WTC11 (cell line): ENCODE data around the gene ZBTB6. TPM values are rescaled to one million over a fixed set of nuclear protein-coding genes. Genes with fewer than 3 reads are reported as not detected.

Experiments
- ATAC-seq: fragments of 200-7000 bp; cut with Tn5 transposase; 2 replicates; pipeline ENCODE4 v1.10.0; 2021; ENCODE audit warnings: mild to moderate bottlenecking, moderate library complexity
- CTCF ChIA-PET: fragments of 300-600 bp; sonication (Branson Sonifier 250); formaldehyde crosslinking; loops from one replicate; lab custom pipeline; 2021; ENCODE audit warnings: antibody characterized with exemption; lab: Charles Lee
- POLR2A ChIA-PET: fragments of 350-600 bp; sonication (Branson Sonifier 250); formaldehyde crosslinking; loops from one replicate; lab custom pipeline; 2021; ENCODE audit warnings: antibody characterized with exemption; lab: Charles Lee
- DNase-seq: peaks from one replicate; pipeline ENCODE4 v3.0.0; 2021; ENCODE audit warnings: low spot score
- H3K27ac Mint-ChIP-seq: 2 replicates; pipeline ENCODE4 v1.8.0; 2021; ENCODE audit warnings: mixed read lengths
- H3K27me3 Mint-ChIP-seq: 2 replicates; pipeline ENCODE4 v1.8.0; 2021; ENCODE audit warnings: low read depth, mild to moderate bottlenecking, moderate library complexity, mixed read lengths
- H3K36me3 Mint-ChIP-seq: 2 replicates; pipeline ENCODE4 v1.8.0; 2021; ENCODE audit warnings: mixed read lengths
- H3K4me1 Mint-ChIP-seq: 2 replicates; pipeline ENCODE4 v1.8.0; 2022; ENCODE audit warnings: mixed read lengths
- H3K4me3 Mint-ChIP-seq: 2 replicates; pipeline ENCODE4 v1.8.0; 2021; ENCODE audit warnings: mild to moderate bottlenecking, moderate library complexity, mixed read lengths
- H3K9me3 Mint-ChIP-seq: 2 replicates; pipeline ENCODE4 v1.8.0; 2021; ENCODE audit warnings: mixed read lengths
- ATF1 ChIP-seq: sonication (generic); formaldehyde crosslinking; IDR thresholded peaks from 2 replicates; pipeline ENCODE4 v1.8.1; 2023; ENCODE audit warnings: mild to moderate bottlenecking, moderate library complexity, missing genetic modification reagents
- FOXJ3 ChIP-seq: sonication (generic); formaldehyde crosslinking; IDR thresholded peaks from 2 replicates; pipeline ENCODE4 v1.9.0; 2021; ENCODE audit warnings: missing genetic modification reagents, mild to moderate bottlenecking, borderline replicate concordance
- GABPB1 ChIP-seq: sonication (generic); formaldehyde crosslinking; IDR thresholded peaks from 2 replicates; pipeline ENCODE4 v1.8.1; 2023; ENCODE audit warnings: mild to moderate bottlenecking, missing genetic modification reagents
- GTF2I ChIP-seq: fragments of 250-450 bp; sonication (Bioruptor Pico); conservative IDR thresholded peaks from 2 replicates; pipeline ENCODE4 v1.4.0; 2021; ENCODE audit warnings: mild to moderate bottlenecking
- MXD4 ChIP-seq: fragments of 250-450 bp; sonication (Bioruptor Pico); IDR thresholded peaks from 2 replicates; pipeline ENCODE4 v1.8.0; 2021; ENCODE audit warnings: mild to moderate bottlenecking, moderate library complexity, borderline replicate concordance
- NFYB ChIP-seq: sonication (generic); formaldehyde crosslinking; conservative IDR thresholded peaks from 2 replicates; pipeline ENCODE4 v1.8.0; 2022; ENCODE audit warnings: low read depth, missing genetic modification reagents
- NR2C2 ChIP-seq: sonication (generic); formaldehyde crosslinking; IDR thresholded peaks from 2 replicates; pipeline ENCODE4 v1.8.0; 2022; ENCODE audit warnings: mild to moderate bottlenecking, missing genetic modification reagents
- OVOL2 ChIP-seq: fragments of 250-450 bp; sonication (Bioruptor Pico); IDR thresholded peaks from 2 replicates; pipeline ENCODE4 v1.9.0; 2021; ENCODE audit warnings: mild to moderate bottlenecking, borderline replicate concordance
- PRRX2 ChIP-seq: fragments of 250-450 bp; sonication (Bioruptor Pico); IDR thresholded peaks from 2 replicates; pipeline ENCODE4 v1.8.0; 2021; ENCODE audit warnings: mild to moderate bottlenecking
- RORB ChIP-seq: fragments of 250-450 bp; sonication (Bioruptor Pico); IDR thresholded peaks from 2 replicates; pipeline ENCODE4 v1.9.0; 2021; ENCODE audit warnings: mild to moderate bottlenecking
- ZNF121 ChIP-seq: sonication (generic); formaldehyde crosslinking; IDR thresholded peaks from 2 replicates; pipeline ENCODE4 v1.8.0; 2023; ENCODE audit warnings: missing genetic modification reagents
- ZNF423 ChIP-seq: fragments of 250-450 bp; sonication (Bioruptor Pico); IDR thresholded peaks from 2 replicates; pipeline ENCODE4 v2.1.2; 2022; ENCODE audit warnings: mild to moderate bottlenecking, moderate library complexity
- ZNF532 ChIP-seq: fragments of 250-450 bp; sonication (Bioruptor Pico); IDR thresholded peaks from 2 replicates; pipeline ENCODE4 v1.9.0; 2021; ENCODE audit warnings: mild to moderate bottlenecking, borderline replicate concordance
- ZNF671 ChIP-seq: fragments of 250-450 bp; sonication (Bioruptor Pico); IDR thresholded peaks from 2 replicates; pipeline ENCODE4 v1.8.0; 2021; ENCODE audit warnings: mild to moderate bottlenecking
- total RNA-seq: library from RNA; stranded (reverse); gene quantifications from 3 replicates; pipeline ENCODE4 v1.2.3, GENCODE V29; 2021
- TF ChIP-seq, protein P1 (sequence below): sonication (generic); formaldehyde crosslinking; IDR thresholded peaks from 2 replicates; pipeline ENCODE4 v1.8.0; 2022; ENCODE audit warnings: mild to moderate bottlenecking, missing genetic modification reagents
- TF ChIP-seq, protein P2 (sequence below): sonication (generic); formaldehyde crosslinking; IDR thresholded peaks from 2 replicates; pipeline ENCODE4 v1.8.1; 2023; ENCODE audit warnings: mild to moderate bottlenecking, missing genetic modification reagents
- TF ChIP-seq, protein P3 (sequence below): fragments of 250-450 bp; sonication (Bioruptor Pico); conservative IDR thresholded peaks from 2 replicates; pipeline ENCODE4 v1.9.0; 2021; ENCODE audit warnings: mild to moderate bottlenecking
- TF ChIP-seq, protein P4 (sequence below): sonication (generic); formaldehyde crosslinking; IDR thresholded peaks from 2 replicates; pipeline ENCODE4 v1.8.0; 2022; ENCODE audit warnings: mild to moderate bottlenecking, missing genetic modification reagents
- TF ChIP-seq, protein P5 (sequence below): sonication (generic); formaldehyde crosslinking; IDR thresholded peaks from 2 replicates; pipeline ENCODE4 v1.8.1; 2023; ENCODE audit warnings: mild to moderate bottlenecking, missing genetic modification reagents, moderate library complexity
- TF ChIP-seq, protein P6 (sequence below): sonication (generic); formaldehyde crosslinking; IDR thresholded peaks from 2 replicates; pipeline ENCODE4 v1.8.1; 2023; ENCODE audit warnings: mild to moderate bottlenecking, missing genetic modification reagents, moderate library complexity

The ZBTB6 gene
- total RNA-seq, 1 experiment from 2014 or later: 9.0 TPM

GRCh38 chr9:122912964-122913673, at the start of gene ZBTB6 (continued):
- TF ChIP-seq, protein P1, sequence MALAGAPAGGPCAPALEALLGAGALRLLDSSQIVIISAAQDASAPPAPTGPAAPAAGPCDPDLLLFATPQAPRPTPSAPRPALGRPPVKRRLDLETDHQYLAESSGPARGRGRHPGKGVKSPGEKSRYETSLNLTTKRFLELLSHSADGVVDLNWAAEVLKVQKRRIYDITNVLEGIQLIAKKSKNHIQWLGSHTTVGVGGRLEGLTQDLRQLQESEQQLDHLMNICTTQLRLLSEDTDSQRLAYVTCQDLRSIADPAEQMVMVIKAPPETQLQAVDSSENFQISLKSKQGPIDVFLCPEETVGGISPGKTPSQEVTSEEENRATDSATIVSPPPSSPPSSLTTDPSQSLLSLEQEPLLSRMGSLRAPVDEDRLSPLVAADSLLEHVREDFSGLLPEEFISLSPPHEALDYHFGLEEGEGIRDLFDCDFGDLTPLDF (CRISPR knock-in tag): no peak
- TF ChIP-seq, protein P2, sequence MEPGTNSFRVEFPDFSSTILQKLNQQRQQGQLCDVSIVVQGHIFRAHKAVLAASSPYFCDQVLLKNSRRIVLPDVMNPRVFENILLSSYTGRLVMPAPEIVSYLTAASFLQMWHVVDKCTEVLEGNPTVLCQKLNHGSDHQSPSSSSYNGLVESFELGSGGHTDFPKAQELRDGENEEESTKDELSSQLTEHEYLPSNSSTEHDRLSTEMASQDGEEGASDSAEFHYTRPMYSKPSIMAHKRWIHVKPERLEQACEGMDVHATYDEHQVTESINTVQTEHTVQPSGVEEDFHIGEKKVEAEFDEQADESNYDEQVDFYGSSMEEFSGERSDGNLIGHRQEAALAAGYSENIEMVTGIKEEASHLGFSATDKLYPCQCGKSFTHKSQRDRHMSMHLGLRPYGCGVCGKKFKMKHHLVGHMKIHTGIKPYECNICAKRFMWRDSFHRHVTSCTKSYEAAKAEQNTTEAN (CRISPR knock-in tag): peak; percentile 50; the same call in 1 of the 2 replicates
- TF ChIP-seq NFYB: no peak
- peak; percentile 66 for TF ChIP-seq GABPB1 (CRISPR knock-in tag)
- TF ChIP-seq, protein P3, sequence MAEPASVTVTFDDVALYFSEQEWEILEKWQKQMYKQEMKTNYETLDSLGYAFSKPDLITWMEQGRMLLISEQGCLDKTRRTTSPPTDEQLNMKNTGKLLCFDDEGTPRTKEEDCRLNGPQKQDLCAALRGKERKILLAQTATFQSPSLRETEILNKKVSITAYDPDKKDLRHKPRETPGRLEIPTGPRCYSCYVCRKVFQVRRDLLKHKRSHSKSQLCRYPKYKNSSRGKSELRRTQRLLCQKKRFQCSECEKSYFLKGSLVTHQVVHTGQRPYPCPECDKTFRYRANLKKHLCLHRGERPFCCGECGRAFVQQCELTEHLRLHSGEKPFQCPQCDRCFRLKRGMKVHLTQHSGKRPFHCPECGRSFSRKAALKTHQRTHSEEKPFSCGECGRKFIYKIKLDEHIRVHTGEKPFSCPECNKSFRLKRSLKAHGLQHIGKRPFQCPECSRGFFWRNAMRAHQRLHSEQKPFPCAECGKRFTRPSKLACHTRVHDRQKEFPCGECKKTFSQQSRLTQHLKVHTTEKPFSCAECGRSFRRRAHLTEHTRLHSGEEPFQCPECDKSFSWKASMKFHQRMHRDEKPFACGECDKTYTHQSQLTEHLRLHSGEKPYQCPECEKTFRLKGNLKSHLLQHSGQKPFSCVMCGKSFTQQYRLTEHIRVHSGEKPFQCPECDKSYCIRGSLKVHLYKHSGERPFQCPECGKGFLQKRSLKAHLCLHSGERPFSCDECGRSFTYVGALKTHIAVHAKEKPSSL (CRISPR knock-in tag): no peak
- no peak for TF ChIP-seq FOXJ3
- TF ChIP-seq, protein P4, sequence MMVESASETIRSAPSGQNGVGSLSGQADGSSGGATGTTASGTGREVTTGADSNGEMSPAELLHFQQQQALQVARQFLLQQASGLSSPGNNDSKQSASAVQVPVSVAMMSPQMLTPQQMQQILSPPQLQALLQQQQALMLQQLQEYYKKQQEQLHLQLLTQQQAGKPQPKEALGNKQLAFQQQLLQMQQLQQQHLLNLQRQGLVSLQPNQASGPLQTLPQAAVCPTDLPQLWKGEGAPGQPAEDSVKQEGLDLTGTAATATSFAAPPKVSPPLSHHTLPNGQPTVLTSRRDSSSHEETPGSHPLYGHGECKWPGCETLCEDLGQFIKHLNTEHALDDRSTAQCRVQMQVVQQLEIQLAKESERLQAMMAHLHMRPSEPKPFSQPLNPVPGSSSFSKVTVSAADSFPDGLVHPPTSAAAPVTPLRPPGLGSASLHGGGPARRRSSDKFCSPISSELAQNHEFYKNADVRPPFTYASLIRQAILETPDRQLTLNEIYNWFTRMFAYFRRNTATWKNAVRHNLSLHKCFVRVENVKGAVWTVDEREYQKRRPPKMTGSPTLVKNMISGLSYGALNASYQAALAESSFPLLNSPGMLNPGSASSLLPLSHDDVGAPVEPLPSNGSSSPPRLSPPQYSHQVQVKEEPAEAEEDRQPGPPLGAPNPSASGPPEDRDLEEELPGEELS (CRISPR knock-in tag): 0 out of 2 replicates have a peak, but pooled peaks have one; percentile 37
- 0 out of 2 replicates have a peak, but pooled peaks have one; percentile 22 for TF ChIP-seq ZNF532 (CRISPR knock-in tag)
- TF ChIP-seq ZNF671 (CRISPR knock-in tag): no peak
- TF ChIP-seq OVOL2 (CRISPR knock-in tag): no peak
- peak; percentile 90 for TF ChIP-seq NR2C2
- TF ChIP-seq PRRX2: 0 out of 2 replicates have a peak, but pooled peaks have one; percentile 7

DNA sequence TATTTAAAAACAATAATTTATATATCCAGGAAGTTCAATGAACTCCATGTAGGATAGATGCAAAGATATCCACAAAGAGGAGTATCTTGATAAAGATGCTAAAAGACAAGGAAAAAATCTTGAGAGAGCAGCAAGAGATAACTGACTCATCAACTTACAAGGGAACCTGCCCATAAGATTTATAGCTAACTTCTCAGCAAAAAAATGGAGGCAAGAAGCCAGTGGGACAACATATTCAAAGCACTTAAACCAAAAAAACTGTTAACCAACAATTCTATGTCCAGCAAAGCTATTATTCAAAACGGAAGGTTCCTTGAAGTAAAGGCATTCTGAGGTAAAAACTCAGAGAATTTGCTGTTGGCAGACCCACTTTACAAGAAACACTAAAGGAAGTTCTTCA, 48.0 kb upstream of the ZBTB6 start:
- no peaks in the 10 kb centered on the region for H3K9me3 Mint-ChIP-seq
- TF ChIP-seq, protein P5, sequence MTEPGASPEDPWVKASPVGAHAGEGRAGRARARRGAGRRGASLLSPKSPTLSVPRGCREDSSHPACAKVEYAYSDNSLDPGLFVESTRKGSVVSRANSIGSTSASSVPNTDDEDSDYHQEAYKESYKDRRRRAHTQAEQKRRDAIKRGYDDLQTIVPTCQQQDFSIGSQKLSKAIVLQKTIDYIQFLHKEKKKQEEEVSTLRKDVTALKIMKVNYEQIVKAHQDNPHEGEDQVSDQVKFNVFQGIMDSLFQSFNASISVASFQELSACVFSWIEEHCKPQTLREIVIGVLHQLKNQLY (CRISPR knock-in tag): no peak
- TF ChIP-seq, protein P6, sequence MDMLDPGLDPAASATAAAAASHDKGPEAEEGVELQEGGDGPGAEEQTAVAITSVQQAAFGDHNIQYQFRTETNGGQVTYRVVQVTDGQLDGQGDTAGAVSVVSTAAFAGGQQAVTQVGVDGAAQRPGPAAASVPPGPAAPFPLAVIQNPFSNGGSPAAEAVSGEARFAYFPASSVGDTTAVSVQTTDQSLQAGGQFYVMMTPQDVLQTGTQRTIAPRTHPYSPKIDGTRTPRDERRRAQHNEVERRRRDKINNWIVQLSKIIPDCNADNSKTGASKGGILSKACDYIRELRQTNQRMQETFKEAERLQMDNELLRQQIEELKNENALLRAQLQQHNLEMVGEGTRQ (CRISPR knock-in tag): no peak
- TF ChIP-seq ZNF121 (CRISPR knock-in tag) (no peak), MXD4 (CRISPR knock-in tag) (no peak), ZNF423 (CRISPR knock-in tag) (no peak), RORB (CRISPR knock-in tag) (no peak), ATF1 (CRISPR knock-in tag) (no peak), GTF2I (CRISPR knock-in tag) (no peak)
- TF ChIP-seq, all 79 proteins: peak for 0
- CTCF ChIA-PET: no interaction called here
- H3K4me1 Mint-ChIP-seq: no peaks in the 10 kb centered on the region
- H3K36me3 Mint-ChIP-seq: peaks cover 26% of the 10 kb centered on the region
- H3K27me3 Mint-ChIP-seq: no peaks in the 10 kb centered on the region
- H3K4me3 Mint-ChIP-seq: no peak overlapping the region
- no peak overlapping the region for H3K27ac Mint-ChIP-seq
- ATAC-seq (no peak), DNase-seq (no peak)
- POLR2A ChIA-PET: no interaction called here
